ENCODE results near the gene IMPDH2.

DNA sequence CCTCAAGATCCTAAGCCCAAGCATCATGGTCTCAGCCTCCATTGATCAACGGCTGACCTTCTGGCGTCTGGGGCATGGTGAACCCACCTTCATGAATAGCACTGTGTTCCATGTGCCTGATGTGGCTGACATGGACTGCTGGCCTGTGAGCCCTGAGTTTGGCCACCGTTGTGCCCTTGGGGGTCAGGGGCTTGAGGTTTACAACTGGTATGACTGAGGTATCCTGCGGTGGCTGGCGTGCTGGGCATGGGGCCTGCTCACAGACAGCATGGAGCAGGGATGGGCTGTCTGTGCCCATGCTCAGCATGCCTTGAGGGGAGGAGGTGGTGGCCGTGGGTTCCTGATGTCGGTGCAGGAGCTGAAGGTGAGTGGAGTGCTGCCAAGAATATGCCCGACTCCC is 14.1 kb downstream of the IMPDH2 start:
- TF ChIP-seq, protein P1, sequence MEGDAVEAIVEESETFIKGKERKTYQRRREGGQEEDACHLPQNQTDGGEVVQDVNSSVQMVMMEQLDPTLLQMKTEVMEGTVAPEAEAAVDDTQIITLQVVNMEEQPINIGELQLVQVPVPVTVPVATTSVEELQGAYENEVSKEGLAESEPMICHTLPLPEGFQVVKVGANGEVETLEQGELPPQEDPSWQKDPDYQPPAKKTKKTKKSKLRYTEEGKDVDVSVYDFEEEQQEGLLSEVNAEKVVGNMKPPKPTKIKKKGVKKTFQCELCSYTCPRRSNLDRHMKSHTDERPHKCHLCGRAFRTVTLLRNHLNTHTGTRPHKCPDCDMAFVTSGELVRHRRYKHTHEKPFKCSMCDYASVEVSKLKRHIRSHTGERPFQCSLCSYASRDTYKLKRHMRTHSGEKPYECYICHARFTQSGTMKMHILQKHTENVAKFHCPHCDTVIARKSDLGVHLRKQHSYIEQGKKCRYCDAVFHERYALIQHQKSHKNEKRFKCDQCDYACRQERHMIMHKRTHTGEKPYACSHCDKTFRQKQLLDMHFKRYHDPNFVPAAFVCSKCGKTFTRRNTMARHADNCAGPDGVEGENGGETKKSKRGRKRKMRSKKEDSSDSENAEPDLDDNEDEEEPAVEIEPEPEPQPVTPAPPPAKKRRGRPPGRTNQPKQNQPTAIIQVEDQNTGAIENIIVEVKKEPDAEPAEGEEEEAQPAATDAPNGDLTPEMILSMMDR (IDR thresholded peaks at IDR 0.05 in 4 of 5, conservative IDR thresholded peaks at IDR 0.05 in 1 of 5): no peak
- TF ChIP-seq POLR2A (IDR thresholded peaks at IDR 0.05): no peak

All from gastrocnemius medialis (tissue), 4 donors.